Esophagus muscularis mucosa (tissue), 4 donors: Measurements from ENCODE around the gene HRAS.

ENCODE experiments used
- CTCF ChIP-seq, 3 experiments: fragments of 200-600 bp in 2 of 3; fragments of 450-650 bp in 1 of 3; sonication (generic) in 2 of 3; IDR thresholded peaks; one replicate each; pipeline ENCODE4 v1.5.1; 2017 to 2019; ENCODE audit warnings: antibody characterized with exemption in 3 of 3, mild to moderate bottlenecking in 2 of 3, moderate library complexity in 1 of 3
- EP300 ChIP-seq: sonication (generic); formaldehyde crosslinking; IDR thresholded peaks from one replicate; pipeline ENCODE4 v1.6.1; 2017; ENCODE audit warnings: antibody characterized with exemption
- POLR2A ChIP-seq: fragments of 450-650 bp; IDR thresholded peaks from one replicate; pipeline ENCODE4 v1.6.1; 2017; ENCODE audit warnings: antibody characterized with exemption, moderate library complexity, mild to moderate bottlenecking, low read depth
- POLR2AphosphoS5 ChIP-seq, 2 donors: sonication (generic); formaldehyde crosslinking; IDR thresholded peaks; one replicate each; pipeline ENCODE4 v1.6.1; 2017; ENCODE audit warnings: antibody characterized with exemption in 2 of 2

GRCh38 chr11:540583-541432, 5.4 kb upstream of the HRAS start:
- no peak for TF ChIP-seq CTCF (IDR thresholded peaks at IDR 0.05)
- no peak for TF ChIP-seq POLR2AphosphoS5 (IDR thresholded peaks at IDR 0.05)
- no peak for TF ChIP-seq POLR2A
- no peak for TF ChIP-seq EP300
